ENCODE measurements around the gene TMEM123. TPM values are rescaled to one million over a fixed set of nuclear protein-coding genes. Genes with fewer than 3 reads are reported as not detected.
A peak's percentile ranks its signal among the peaks of the same experiment; 100 is the strongest.

TMEM123 gene
- total and polyA plus RNA-seq, 2 of the 13 experiments (the other 11 are each of a cell fraction or from before 2014, with no cell fraction given) = 365 to 2,761 TPM

DNA sequence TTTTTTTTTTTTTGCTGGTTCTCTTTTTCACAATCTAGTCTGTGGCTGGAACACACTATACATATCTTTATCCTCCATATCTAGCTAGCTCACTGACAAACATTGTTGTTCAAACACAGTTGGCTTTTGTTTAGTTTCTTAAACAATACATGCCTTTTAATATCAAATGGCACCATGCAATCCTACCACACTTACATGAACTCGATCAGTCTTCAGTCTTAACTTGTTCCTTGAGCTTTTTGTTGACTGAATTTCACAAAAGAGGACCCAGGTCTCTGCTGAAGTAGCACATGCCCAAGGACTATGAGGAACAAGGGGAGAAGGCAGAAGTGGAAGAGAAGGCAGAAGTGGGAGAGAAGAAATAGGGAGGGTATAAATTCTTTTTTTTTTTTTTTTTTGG, 25.5 kb downstream of the TMEM123 start:
- Histone ChIP-seq H3K9me3 (ENCODE audit: low read length) (no peaks in the 10 kb centered on the region), H3K4me2 (ENCODE audit: low read depth, low read length) (no peak overlapping the region), H3K9ac (ENCODE audit: insufficient read depth, low read depth, low read length) (no peak overlapping the region), H2AFZ (ENCODE audit: low read length) (no peak overlapping the region), H3K27ac (ENCODE audit: extremely low read length, insufficient read depth, low read length) (no peak overlapping the region), H3K36me3 (replicated peaks in 1 of 2; ENCODE audit: control insufficient read depth in 1 of 2, insufficient read depth in 2 of 2, low read length in 2 of 2) (peaks cover 11 to 84% of the 10 kb centered on the region in 2 experiments), H3K4me1 (ENCODE audit: insufficient read depth, low read length) (peaks cover 66% of the 10 kb centered on the region), H4K20me1 (ENCODE audit: insufficient read depth, low read length) (peaks cover 96% of the 10 kb centered on the region), H3K4me3 (replicated peaks in 1 of 3; ENCODE audit: insufficient read depth in 1 of 3, low read depth in 2 of 3, low read length in 3 of 3) (no peak overlapping the region), H3K27me3 (ENCODE audit: control insufficient read depth in 1 of 2, insufficient read depth in 2 of 2, low read length in 2 of 2) (no peaks in the 10 kb centered on the region), H3K79me2 (ENCODE audit: insufficient read depth, low read length) (peaks cover 96% of the 10 kb centered on the region)
- no TSS peak for BruUV-seq (replicated peaks)
- no peak for ATAC-seq
- DNase-seq (ENCODE audit: low spot score) = no peak
- in situ Hi-C loops (cut with HindIII; ENCODE audit: extremely low pct_ligation_motif_present, low pct_unique_long_range_greater_than_20kb) (no loop called here), intact Hi-C loops (cut with micrococcal nuclease; ENCODE audit: unreplicated experiment) (no loop called here)
- CTCF ChIA-PET (ENCODE audit: low intra/inter-chr PET ratio, low total read pairs) = no interaction called here
- POLR2A ChIA-PET = no interaction called here
- no peak for FAIRE-seq
- no peak for TF ChIP-seq ZNF746 (CRISPR knock-in tag; IDR thresholded peaks at IDR 0.05)
- no peak for TF ChIP-seq SOX13 (IDR thresholded peaks at IDR 0.05)
- peak in 1 of 2 experiments; percentile 15; a peak in 1 of 4 replicates for TF ChIP-seq SOX13 (CRISPR knock-in tag; conservative IDR thresholded peaks at IDR 0.05 in 1 of 2, IDR thresholded peaks at IDR 0.05 in 1 of 2)
- TF ChIP-seq, protein P1, sequence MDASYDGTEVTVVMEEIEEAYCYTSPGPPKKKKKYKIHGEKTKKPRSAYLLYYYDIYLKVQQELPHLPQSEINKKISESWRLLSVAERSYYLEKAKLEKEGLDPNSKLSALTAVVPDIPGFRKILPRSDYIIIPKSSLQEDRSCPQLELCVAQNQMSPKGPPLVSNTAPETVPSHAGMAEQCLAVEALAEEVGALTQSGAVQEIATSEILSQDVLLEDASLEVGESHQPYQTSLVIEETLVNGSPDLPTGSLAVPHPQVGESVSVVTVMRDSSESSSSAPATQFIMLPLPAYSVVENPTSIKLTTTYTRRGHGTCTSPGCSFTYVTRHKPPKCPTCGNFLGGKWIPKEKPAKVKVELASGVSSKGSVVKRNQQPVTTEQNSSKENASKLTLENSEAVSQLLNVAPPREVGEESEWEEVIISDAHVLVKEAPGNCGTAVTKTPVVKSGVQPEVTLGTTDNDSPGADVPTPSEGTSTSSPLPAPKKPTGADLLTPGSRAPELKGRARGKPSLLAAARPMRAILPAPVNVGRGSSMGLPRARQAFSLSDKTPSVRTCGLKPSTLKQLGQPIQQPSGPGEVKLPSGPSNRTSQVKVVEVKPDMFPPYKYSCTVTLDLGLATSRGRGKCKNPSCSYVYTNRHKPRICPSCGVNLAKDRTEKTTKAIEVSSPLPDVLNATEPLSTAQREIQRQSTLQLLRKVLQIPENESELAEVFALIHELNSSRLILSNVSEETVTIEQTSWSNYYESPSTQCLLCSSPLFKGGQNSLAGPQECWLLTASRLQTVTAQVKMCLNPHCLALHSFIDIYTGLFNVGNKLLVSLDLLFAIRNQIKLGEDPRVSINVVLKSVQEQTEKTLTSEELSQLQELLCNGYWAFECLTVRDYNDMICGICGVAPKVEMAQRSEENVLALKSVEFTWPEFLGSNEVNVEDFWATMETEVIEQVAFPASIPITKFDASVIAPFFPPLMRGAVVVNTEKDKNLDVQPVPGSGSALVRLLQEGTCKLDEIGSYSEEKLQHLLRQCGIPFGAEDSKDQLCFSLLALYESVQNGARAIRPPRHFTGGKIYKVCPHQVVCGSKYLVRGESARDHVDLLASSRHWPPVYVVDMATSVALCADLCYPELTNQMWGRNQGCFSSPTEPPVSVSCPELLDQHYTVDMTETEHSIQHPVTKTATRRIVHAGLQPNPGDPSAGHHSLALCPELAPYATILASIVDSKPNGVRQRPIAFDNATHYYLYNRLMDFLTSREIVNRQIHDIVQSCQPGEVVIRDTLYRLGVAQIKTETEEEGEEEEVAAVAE (CRISPR knock-in tag; IDR thresholded peaks at IDR 0.05; ENCODE audit: borderline replicate concordance) = no peak
- no peak for TF ChIP-seq DNMT3B (CRISPR knock-in tag; conservative IDR thresholded peaks at IDR 0.05)
- peak; percentile 80 for TF ChIP-seq RBM22 (optimal IDR thresholded peaks at IDR 0.05; ENCODE audit: low read length)
- TF ChIP-seq ZNF468 (CRISPR knock-in tag; IDR thresholded peaks at IDR 0.05) = no peak
- WGBS (ENCODE audit: low lambda C conversion rate) = 0% methylated on average over 1 of the region's 1 CpG

Data from HepG2 (cell line).